ENCODE data around the gene WDR86.

Gene WDR86

DNA sequence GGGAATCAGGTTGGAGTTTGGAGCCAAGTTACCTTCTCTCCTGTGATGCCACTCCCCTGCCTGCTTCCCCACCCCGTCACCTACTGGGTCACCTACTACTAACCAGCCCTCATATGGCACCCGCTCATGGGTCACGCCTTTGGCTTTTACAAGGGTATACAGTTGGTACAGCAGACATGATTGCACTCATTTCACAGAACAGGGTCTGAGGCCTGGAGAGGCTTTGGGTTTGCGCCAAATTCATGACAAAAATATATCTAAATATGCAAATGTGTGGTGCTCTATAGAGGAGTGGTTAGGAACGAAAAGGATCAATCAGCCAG, 19.4 kb upstream of the WDR86 start:
- Histone ChIP-seq H3K4me3 (replicated peaks; ENCODE audit: insufficient read depth, low read length) (no peak overlapping the region), H3K27ac (replicated peaks) (no peak overlapping the region)

DNA sequence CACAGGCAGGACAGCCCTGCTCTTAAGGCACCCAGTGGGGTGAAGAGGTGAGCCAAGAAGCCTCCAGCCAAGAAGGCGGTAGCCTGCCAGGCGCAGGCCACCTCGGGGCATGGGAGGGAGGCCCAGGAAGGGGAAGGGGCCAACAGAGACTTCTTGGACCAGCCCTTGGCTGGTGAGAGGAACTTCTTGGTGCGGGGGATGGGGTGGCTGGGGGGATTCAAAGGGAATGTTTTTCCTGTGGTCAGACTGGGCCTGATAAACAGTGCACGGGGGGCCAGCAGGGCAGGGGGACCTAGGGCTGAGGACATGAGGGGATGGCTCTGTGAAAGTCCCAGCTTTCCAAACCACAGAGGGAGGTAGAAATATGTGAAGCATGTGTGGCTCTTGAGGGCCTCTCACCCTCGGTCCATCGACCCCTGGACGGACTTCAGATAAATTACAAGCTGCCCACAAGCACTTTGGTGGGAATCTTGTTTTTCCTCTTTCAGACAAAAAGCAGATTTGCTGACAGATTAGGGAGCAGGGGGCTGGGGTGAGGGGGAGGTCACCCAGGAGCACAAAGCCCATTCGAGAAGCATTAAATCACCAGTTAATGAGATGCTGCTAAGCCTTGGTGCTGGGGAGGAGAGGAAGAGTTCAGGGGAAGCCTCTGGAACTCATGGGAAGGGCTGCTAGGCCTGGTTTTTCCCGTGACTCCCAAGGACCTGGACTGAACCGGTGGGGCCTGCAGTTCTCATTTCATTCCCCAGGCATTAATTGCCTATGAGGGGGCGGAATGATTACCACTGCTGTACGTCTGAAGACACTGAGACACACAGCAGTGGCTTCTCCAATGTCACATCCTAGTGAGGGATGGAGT, 18.8 kb upstream of the WDR86 start:
- TF ChIP-seq SPI1 (IDR thresholded peaks at IDR 0.05; ENCODE audit: borderline replicate concordance, low read depth) (no peak), POLR2AphosphoS5 (IDR thresholded peaks at IDR 0.05; ENCODE audit: low read depth) (no peak), GABPA (IDR thresholded peaks at IDR 0.05; ENCODE audit: low read depth) (no peak)
- TF ChIP-seq, protein P1, sequence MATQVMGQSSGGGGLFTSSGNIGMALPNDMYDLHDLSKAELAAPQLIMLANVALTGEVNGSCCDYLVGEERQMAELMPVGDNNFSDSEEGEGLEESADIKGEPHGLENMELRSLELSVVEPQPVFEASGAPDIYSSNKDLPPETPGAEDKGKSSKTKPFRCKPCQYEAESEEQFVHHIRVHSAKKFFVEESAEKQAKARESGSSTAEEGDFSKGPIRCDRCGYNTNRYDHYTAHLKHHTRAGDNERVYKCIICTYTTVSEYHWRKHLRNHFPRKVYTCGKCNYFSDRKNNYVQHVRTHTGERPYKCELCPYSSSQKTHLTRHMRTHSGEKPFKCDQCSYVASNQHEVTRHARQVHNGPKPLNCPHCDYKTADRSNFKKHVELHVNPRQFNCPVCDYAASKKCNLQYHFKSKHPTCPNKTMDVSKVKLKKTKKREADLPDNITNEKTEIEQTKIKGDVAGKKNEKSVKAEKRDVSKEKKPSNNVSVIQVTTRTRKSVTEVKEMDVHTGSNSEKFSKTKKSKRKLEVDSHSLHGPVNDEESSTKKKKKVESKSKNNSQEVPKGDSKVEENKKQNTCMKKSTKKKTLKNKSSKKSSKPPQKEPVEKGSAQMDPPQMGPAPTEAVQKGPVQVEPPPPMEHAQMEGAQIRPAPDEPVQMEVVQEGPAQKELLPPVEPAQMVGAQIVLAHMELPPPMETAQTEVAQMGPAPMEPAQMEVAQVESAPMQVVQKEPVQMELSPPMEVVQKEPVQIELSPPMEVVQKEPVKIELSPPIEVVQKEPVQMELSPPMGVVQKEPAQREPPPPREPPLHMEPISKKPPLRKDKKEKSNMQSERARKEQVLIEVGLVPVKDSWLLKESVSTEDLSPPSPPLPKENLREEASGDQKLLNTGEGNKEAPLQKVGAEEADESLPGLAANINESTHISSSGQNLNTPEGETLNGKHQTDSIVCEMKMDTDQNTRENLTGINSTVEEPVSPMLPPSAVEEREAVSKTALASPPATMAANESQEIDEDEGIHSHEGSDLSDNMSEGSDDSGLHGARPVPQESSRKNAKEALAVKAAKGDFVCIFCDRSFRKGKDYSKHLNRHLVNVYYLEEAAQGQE (IDR thresholded peaks at IDR 0.05; ENCODE audit: insufficient replicate concordance, low read depth) = no peak
- TF ChIP-seq, protein P2, sequence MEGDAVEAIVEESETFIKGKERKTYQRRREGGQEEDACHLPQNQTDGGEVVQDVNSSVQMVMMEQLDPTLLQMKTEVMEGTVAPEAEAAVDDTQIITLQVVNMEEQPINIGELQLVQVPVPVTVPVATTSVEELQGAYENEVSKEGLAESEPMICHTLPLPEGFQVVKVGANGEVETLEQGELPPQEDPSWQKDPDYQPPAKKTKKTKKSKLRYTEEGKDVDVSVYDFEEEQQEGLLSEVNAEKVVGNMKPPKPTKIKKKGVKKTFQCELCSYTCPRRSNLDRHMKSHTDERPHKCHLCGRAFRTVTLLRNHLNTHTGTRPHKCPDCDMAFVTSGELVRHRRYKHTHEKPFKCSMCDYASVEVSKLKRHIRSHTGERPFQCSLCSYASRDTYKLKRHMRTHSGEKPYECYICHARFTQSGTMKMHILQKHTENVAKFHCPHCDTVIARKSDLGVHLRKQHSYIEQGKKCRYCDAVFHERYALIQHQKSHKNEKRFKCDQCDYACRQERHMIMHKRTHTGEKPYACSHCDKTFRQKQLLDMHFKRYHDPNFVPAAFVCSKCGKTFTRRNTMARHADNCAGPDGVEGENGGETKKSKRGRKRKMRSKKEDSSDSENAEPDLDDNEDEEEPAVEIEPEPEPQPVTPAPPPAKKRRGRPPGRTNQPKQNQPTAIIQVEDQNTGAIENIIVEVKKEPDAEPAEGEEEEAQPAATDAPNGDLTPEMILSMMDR (IDR thresholded peaks at IDR 0.05; ENCODE audit: insufficient read depth, low read length) = no peak
- Histone ChIP-seq H3K27ac (replicated peaks) (no peak overlapping the region), H3K4me3 (replicated peaks; ENCODE audit: insufficient read depth, low read length) (no peak overlapping the region), H3K27me3 (ENCODE audit: insufficient read depth, poor library complexity, severe bottlenecking) (no peaks in the 10 kb centered on the region)
- DNase-seq (ENCODE audit: low read depth in 1 of 2, low spot score in 1 of 2) = no peak

More for the DNA sequence above, 19.4 kb upstream of the WDR86 start:
- TF ChIP-seq POLR2AphosphoS5 (IDR thresholded peaks at IDR 0.05; ENCODE audit: low read depth) = no peak
- TF ChIP-seq, protein P2 (IDR thresholded peaks at IDR 0.05; ENCODE audit: insufficient read depth, low read length) = no peak
- TF ChIP-seq, protein P1 (IDR thresholded peaks at IDR 0.05; ENCODE audit: insufficient replicate concordance, low read depth) = no peak
- TF ChIP-seq SPI1 (IDR thresholded peaks at IDR 0.05; ENCODE audit: borderline replicate concordance, low read depth) = no peak
- no peak for TF ChIP-seq GABPA (IDR thresholded peaks at IDR 0.05; ENCODE audit: low read depth)
- no peaks in the 10 kb centered on the region for H3K27me3 ChIP-seq (ENCODE audit: insufficient read depth, poor library complexity, severe bottlenecking)
- DNase-seq (ENCODE audit: low read depth in 1 of 2, low spot score in 1 of 2) = no peak

DNA sequence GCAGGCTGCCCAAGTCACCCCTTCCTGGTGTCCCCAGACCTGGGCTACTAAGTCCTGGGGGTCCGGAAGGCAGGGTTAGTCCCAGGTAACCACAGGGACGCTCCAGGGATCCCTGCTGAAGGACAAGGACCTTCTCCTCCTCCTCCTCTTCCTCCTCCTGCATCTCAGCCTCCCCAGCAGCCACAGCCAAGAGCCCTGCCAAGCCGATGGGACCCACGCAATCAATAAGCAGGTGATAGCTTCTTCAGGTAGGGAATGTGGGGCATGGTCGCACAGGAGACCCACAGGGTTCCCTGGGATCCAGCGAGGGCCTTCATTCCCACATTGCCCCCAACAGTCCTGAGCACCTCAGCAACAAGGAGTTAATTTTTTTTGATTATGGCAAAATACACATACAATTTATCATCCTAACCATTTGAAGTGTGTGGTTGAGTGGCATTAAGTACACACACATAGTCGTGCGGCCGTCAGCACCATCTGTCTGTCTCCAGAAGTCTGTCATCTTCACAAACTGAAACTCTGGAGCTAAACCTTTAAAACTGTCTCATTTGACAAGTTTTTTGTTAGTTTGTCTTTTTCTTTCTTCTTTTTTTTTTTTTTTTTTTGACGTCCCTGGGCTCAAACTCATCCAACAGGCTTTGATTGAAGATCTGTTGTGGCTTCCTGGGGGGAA, 18.0 kb upstream of the WDR86 start:
- Histone ChIP-seq H3K27me3 (ENCODE audit: insufficient read depth, poor library complexity, severe bottlenecking) (no peaks in the 10 kb centered on the region), H3K27ac (replicated peaks) (no peak overlapping the region), H3K4me3 (replicated peaks; ENCODE audit: insufficient read depth, low read length) (no peak overlapping the region)
- TF ChIP-seq, protein P2 (IDR thresholded peaks at IDR 0.05; ENCODE audit: insufficient read depth, low read length) = no peak
- TF ChIP-seq SPI1 (IDR thresholded peaks at IDR 0.05; ENCODE audit: borderline replicate concordance, low read depth) (no peak), POLR2AphosphoS5 (IDR thresholded peaks at IDR 0.05; ENCODE audit: low read depth) (no peak), GABPA (IDR thresholded peaks at IDR 0.05; ENCODE audit: low read depth) (no peak)
- TF ChIP-seq, protein P1 (IDR thresholded peaks at IDR 0.05; ENCODE audit: insufficient replicate concordance, low read depth) = no peak
- no peak for DNase-seq (ENCODE audit: low read depth in 1 of 2, low spot score in 1 of 2)

Data from HL-60 (cell line).